Fibroblast of pulmonary artery (primary cell): Measurements from ENCODE around the gene RIPOR2.

Experiments used
- DNase-seq: peaks from one replicate; pipeline ENCODE4 v3.0.0-alpha.2; 2010; ENCODE audit warnings: low read depth
- H3K4me3 ChIP-seq: replicated peaks from 2 replicates; pipeline ENCODE4 v1.5.1; 2011; ENCODE audit warnings: low read depth, mild to moderate bottlenecking, control low read depth, low read length, moderate library complexity
- TF ChIP-seq, protein P1 (sequence below): IDR thresholded peaks from 2 replicates; pipeline ENCODE4 v1.5.1; 2011; ENCODE audit warnings: mild to moderate bottlenecking, control low read depth, low read length, inconsistent platforms; ENCODE audit errors: missing control alignments

The RIPOR2 gene

DNA sequence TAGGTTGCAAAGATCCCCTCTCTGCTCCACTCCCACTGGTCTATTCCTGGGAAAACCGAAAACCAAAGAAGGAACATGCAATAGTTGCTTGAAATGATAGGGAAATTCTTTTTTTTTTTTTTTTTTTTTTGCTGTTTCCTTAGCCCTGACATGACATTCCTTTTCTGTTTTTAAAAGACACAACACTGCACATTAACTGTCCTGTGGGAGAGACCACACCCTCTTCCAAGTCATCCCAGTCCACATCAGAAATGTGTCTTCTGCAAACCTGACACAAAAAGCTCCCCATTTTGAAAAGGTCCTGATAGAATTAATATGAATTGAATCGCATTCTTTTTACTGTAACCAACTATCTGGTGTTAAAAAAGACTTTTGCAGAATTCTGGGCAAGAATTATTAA is 43.4 kb upstream of the RIPOR2 start:
- no peak for DNase-seq
- no peak overlapping the region for H3K4me3 ChIP-seq
- TF ChIP-seq, protein P1, sequence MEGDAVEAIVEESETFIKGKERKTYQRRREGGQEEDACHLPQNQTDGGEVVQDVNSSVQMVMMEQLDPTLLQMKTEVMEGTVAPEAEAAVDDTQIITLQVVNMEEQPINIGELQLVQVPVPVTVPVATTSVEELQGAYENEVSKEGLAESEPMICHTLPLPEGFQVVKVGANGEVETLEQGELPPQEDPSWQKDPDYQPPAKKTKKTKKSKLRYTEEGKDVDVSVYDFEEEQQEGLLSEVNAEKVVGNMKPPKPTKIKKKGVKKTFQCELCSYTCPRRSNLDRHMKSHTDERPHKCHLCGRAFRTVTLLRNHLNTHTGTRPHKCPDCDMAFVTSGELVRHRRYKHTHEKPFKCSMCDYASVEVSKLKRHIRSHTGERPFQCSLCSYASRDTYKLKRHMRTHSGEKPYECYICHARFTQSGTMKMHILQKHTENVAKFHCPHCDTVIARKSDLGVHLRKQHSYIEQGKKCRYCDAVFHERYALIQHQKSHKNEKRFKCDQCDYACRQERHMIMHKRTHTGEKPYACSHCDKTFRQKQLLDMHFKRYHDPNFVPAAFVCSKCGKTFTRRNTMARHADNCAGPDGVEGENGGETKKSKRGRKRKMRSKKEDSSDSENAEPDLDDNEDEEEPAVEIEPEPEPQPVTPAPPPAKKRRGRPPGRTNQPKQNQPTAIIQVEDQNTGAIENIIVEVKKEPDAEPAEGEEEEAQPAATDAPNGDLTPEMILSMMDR, result no peak

- TF ChIP-seq, protein P1, result no peak
- DNase-seq, result no peak
- H3K4me3 ChIP-seq, result no peak overlapping the region
Observed at GRCh38 chr6:24974182-24975171, 38.7 kb upstream of the RIPOR2 start.

- DNase-seq, result no peak
- TF ChIP-seq, protein P1, result no peak
- no peak overlapping the region for H3K4me3 ChIP-seq
Observed at GRCh38 chr6:24972311-24972958, 36.7 kb upstream of the RIPOR2 start.

- TF ChIP-seq, protein P1, result no peak
- no peak for DNase-seq
- H3K4me3 ChIP-seq, result no peak overlapping the region
Observed at GRCh38 chr6:24971067-24971466, 35.3 kb upstream of the RIPOR2 start.

GRCh38 chr6:24969343-24969860 is 33.6 kb upstream of the RIPOR2 start:
- TF ChIP-seq, protein P1, result no peak
- no peak for DNase-seq

GRCh38 chr6:24968783-24969182 is 33.0 kb upstream of the RIPOR2 start:
- no peak for DNase-seq
- H3K4me3 ChIP-seq, result no peak overlapping the region
- TF ChIP-seq, protein P1, result no peak

More at GRCh38 chr6:24969343-24969860, 33.6 kb upstream of the RIPOR2 start:
- no peak overlapping the region for H3K4me3 ChIP-seq
